Measurements from ENCODE around the gene RPL22.

DNA sequence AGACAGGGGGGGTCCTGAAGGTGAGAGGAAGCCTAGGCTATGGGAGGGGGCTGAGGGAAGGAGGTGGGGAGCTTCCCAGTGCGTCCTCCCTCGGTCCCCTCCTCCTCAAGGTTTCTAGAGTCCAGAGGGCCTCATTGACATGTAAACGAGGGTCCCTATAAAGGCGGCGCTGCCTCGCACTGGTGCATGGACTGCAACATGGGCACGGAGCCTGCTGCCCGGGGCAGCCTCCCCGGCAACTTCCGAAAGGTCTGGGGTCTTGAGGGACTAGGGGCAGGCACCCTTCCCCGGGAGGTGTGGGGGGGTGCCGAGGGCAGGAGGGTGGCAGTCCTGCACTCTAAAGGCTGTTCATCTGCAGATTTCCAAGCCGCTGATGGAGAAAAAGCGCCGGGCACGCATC, 44.6 kb upstream of the RPL22 start, which contains the start of gene HES3:
- TF ChIP-seq, protein P1, sequence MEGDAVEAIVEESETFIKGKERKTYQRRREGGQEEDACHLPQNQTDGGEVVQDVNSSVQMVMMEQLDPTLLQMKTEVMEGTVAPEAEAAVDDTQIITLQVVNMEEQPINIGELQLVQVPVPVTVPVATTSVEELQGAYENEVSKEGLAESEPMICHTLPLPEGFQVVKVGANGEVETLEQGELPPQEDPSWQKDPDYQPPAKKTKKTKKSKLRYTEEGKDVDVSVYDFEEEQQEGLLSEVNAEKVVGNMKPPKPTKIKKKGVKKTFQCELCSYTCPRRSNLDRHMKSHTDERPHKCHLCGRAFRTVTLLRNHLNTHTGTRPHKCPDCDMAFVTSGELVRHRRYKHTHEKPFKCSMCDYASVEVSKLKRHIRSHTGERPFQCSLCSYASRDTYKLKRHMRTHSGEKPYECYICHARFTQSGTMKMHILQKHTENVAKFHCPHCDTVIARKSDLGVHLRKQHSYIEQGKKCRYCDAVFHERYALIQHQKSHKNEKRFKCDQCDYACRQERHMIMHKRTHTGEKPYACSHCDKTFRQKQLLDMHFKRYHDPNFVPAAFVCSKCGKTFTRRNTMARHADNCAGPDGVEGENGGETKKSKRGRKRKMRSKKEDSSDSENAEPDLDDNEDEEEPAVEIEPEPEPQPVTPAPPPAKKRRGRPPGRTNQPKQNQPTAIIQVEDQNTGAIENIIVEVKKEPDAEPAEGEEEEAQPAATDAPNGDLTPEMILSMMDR (conservative IDR thresholded peaks at IDR 0.05 in 1 of 2, IDR thresholded peaks at IDR 0.05 in 1 of 2; ENCODE audit: extremely low read depth in 1 of 2, insufficient read depth in 1 of 2, low read depth in 1 of 2, low read length in 2 of 2): no peak
- TF ChIP-seq EZH2 (IDR thresholded peaks at IDR 0.05; ENCODE audit: borderline replicate concordance, low read length): no peak
